Measurements from ENCODE around the gene CYP24A1.

CYP24A1 gene

GRCh38 chr20:54140927-54141566 is 32.7 kb downstream of the CYP24A1 start:
- H3K4me3 ChIP-seq (ENCODE audit: low read length), result no peak overlapping the region
- TF ChIP-seq CTCF (conservative IDR thresholded peaks at IDR 0.05; ENCODE audit: low read length), result no peak
- DNase-seq (ENCODE audit: low read depth), result peak; percentile 81

GRCh38 chr20:54140486-54140885 is 33.3 kb downstream of the CYP24A1 start:
- no peak for TF ChIP-seq CTCF (conservative IDR thresholded peaks at IDR 0.05; ENCODE audit: low read length)
- DNase-seq (ENCODE audit: low read depth), result no peak

GRCh38 chr20:54140067-54140466 is 33.7 kb downstream of the CYP24A1 start:
- no peak overlapping the region for H3K4me3 ChIP-seq (ENCODE audit: low read length)
- DNase-seq (ENCODE audit: low read depth), result no peak
- no peak for TF ChIP-seq CTCF (conservative IDR thresholded peaks at IDR 0.05; ENCODE audit: low read length)

More at GRCh38 chr20:54140486-54140885, 33.3 kb downstream of the CYP24A1 start:
- no peak overlapping the region for H3K4me3 ChIP-seq (ENCODE audit: low read length)

- no peak for DNase-seq (ENCODE audit: low read depth)
- H3K4me3 ChIP-seq (ENCODE audit: low read length), result no peak overlapping the region
- TF ChIP-seq CTCF (conservative IDR thresholded peaks at IDR 0.05; ENCODE audit: low read length), result no peak
These were observed 34.6 kb downstream of the CYP24A1 start for GRCh38 chr20:54139188-54139587.

GRCh38 chr20:54138427-54138826 is 35.4 kb downstream of the CYP24A1 start:
- no peak for TF ChIP-seq CTCF (conservative IDR thresholded peaks at IDR 0.05; ENCODE audit: low read length)
- no peak for DNase-seq (ENCODE audit: low read depth)
- no peak overlapping the region for H3K4me3 ChIP-seq (ENCODE audit: low read length)

GRCh38 chr20:54137115-54137514 is 36.7 kb downstream of the CYP24A1 start:
- no peak for TF ChIP-seq CTCF (conservative IDR thresholded peaks at IDR 0.05; ENCODE audit: low read length)
- H3K4me3 ChIP-seq (ENCODE audit: low read length), result no peak overlapping the region
- no peak for DNase-seq (ENCODE audit: low read depth)

GRCh38 chr20:54134445-54135220 is 39.2 kb downstream of the CYP24A1 start:
- DNase-seq (ENCODE audit: low read depth), result peak; percentile 29
- H3K4me3 ChIP-seq (ENCODE audit: low read length), result no peak overlapping the region
- no peak for TF ChIP-seq CTCF (conservative IDR thresholded peaks at IDR 0.05; ENCODE audit: low read length)
